Measurements from ENCODE around the gene TRPM3. TPM values are rescaled to one million over a fixed set of nuclear protein-coding genes. Genes with fewer than 3 reads are reported as not detected.

The TRPM3 gene
- total RNA-seq, 1 donor from 2014 or later = not detected

DNA sequence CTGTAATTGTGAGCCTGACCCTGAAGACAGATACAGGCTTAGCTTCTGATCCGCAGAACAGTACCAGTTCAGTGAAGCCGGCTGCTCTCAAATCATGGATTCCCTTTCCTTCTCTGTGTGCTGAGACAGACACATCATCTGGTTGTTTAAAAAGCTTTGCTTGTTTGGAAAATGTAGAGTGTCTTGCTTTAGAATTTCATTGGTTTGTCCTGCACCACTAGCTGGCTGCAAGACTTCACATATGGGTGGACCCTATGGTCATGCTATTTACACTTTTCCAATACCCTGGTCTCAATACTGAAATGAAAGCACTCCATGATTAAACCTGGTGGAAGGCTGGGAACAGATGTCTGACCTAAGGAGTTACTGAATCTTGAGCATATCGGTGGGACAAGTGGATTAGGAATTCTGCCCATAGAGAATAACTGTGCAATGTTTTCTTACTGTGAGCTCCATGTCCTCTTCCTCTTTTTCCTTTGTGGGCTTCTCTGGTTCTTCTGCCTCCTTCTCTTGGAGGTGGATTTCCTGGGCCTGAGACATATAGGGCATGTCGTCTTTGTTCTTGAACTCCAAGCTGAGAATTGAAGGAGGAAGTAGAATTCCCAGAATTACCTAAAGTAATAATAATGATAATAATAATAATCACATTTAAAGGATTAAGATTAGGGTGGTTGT is 505.8 kb downstream of the TRPM3 start:
- Mint-ChIP-seq H3K27me3 (peaks cover 5% of the 10 kb centered on the region), H3K27ac (no peak overlapping the region), H3K4me1 (no peaks in the 10 kb centered on the region), H3K36me3 (ENCODE audit: low read depth) (no peaks in the 10 kb centered on the region), H3K4me3 (no peak overlapping the region), H3K9me3 (no peaks in the 10 kb centered on the region)
- POLR2A ChIA-PET = no interaction called here
- TF ChIP-seq, protein P1, sequence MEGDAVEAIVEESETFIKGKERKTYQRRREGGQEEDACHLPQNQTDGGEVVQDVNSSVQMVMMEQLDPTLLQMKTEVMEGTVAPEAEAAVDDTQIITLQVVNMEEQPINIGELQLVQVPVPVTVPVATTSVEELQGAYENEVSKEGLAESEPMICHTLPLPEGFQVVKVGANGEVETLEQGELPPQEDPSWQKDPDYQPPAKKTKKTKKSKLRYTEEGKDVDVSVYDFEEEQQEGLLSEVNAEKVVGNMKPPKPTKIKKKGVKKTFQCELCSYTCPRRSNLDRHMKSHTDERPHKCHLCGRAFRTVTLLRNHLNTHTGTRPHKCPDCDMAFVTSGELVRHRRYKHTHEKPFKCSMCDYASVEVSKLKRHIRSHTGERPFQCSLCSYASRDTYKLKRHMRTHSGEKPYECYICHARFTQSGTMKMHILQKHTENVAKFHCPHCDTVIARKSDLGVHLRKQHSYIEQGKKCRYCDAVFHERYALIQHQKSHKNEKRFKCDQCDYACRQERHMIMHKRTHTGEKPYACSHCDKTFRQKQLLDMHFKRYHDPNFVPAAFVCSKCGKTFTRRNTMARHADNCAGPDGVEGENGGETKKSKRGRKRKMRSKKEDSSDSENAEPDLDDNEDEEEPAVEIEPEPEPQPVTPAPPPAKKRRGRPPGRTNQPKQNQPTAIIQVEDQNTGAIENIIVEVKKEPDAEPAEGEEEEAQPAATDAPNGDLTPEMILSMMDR (IDR thresholded peaks at IDR 0.05) = no peak
- ATAC-seq (ENCODE audit: low read depth) (no peak), DNase-seq (no peak)
- intact Hi-C loops (cut with micrococcal nuclease) = no loop called here
- CTCF ChIA-PET = interaction anchor here (2.7 kb wide), 1 partner anchor 13 kb away, joined by 12 read pairs; no protein-coding TSS in a partner anchor

DNA sequence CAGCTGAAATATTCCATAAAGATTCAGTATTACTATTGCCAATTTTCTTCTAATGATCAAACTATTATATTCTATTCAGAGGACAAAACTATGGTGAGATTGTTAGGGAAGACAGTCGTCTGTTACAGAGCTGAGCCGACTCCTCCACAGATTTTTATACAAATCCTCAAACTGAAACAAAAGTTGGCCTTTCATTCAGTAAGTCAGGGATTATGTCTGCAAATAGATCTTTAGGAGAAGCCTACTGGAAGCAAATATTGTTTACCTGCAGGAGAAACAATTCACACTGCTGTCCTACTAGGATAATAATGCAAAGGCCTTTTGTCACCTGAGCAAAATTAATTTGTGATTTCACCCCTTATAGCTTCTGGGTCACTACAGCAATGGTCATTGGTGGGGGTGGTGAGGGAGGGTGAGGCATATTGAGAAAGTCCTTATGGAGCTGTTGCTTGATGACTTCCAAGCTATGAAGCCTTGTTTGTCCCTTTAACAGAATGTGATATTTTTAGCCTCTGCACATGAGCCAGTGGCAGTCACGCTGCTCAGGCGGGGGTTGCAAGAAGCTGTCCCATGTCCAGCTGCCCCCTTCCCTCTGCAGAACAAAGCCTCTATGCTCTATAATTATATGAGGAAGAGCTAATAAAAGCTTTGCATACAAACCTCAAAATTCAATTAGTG is 506.5 kb downstream of the TRPM3 start:
- TF ChIP-seq, protein P1 (IDR thresholded peaks at IDR 0.05) = no peak
- Mint-ChIP-seq H3K27ac (no peak overlapping the region), H3K4me1 (no peaks in the 10 kb centered on the region), H3K9me3 (no peaks in the 10 kb centered on the region), H3K27me3 (peaks cover 5% of the 10 kb centered on the region), H3K4me3 (no peak overlapping the region), H3K36me3 (ENCODE audit: low read depth) (no peaks in the 10 kb centered on the region)
- ChIA-PET POLR2A (no interaction called here), CTCF (interaction anchor here (2.7 kb wide), 1 partner anchor 13 kb away, joined by 12 read pairs; no protein-coding TSS in a partner anchor)
- intact Hi-C loops (cut with micrococcal nuclease) = no loop called here
- no peak for DNase-seq
- no peak for ATAC-seq (ENCODE audit: low read depth)

GRCh38 chr9:70613024-70613768 is 508.2 kb downstream of the TRPM3 start:
- H3K4me1 Mint-ChIP-seq = peaks cover 3% of the 10 kb centered on the region
- H3K36me3 Mint-ChIP-seq (ENCODE audit: low read depth) = no peaks in the 10 kb centered on the region
- H3K27me3 Mint-ChIP-seq = peaks cover 5% of the 10 kb centered on the region
- POLR2A ChIA-PET = no interaction called here
- DNase-seq = no peak
- H3K4me3 Mint-ChIP-seq = no peak overlapping the region
- intact Hi-C loops (cut with micrococcal nuclease) = no loop called here
- TF ChIP-seq, protein P1 (IDR thresholded peaks at IDR 0.05) = no peak
- CTCF ChIA-PET = interaction anchor here (2.7 kb wide), 1 partner anchor 11 kb away, joined by 12 read pairs; no protein-coding TSS in a partner anchor
- H3K27ac Mint-ChIP-seq = no peak overlapping the region
- no peaks in the 10 kb centered on the region for H3K9me3 Mint-ChIP-seq
- ATAC-seq (ENCODE audit: low read depth) = no peak

- POLR2A ChIA-PET = no interaction called here
- CTCF ChIA-PET = no interaction called here
- intact Hi-C loops (cut with micrococcal nuclease) = no loop called here
Observed at GRCh38 chr9:70610287-70610644, 511.2 kb downstream of the TRPM3 start.

More at GRCh38 chr9:70610287-70610644, 511.2 kb downstream of the TRPM3 start:
- Mint-ChIP-seq H3K9me3 (peaks cover 5% of the 10 kb centered on the region), H3K4me3 (no peak overlapping the region), H3K4me1 (peaks cover 16% of the 10 kb centered on the region), H3K27ac (no peak overlapping the region), H3K27me3 (no peaks in the 10 kb centered on the region), H3K36me3 (ENCODE audit: low read depth) (no peaks in the 10 kb centered on the region)
- ATAC-seq (ENCODE audit: low read depth) (no peak), DNase-seq (no peak)
- TF ChIP-seq, protein P1 (IDR thresholded peaks at IDR 0.05) = no peak

All from activated B cell treated with CpG ODN at 0.5 μM for 24 hours (primary cell).